ENCODE results near the gene ADSL. TPM values are rescaled to one million over a fixed set of nuclear protein-coding genes. Genes with fewer than 3 reads are reported as not detected.

The ADSL gene
- total RNA-seq, 1 donor: 107 TPM

- no peak for TF ChIP-seq CTCF (IDR thresholded peaks at IDR 0.05; ENCODE audit: insufficient read depth, low read length)
- H3K4me3 ChIP-seq (ENCODE audit: low read depth, low read length): no peak overlapping the region
- DNase-seq (ENCODE audit: low read depth): no peak
These were observed 53.9 kb downstream of the ADSL start for GRCh38 chr22:40400159-40400558.

- no peak overlapping the region for H3K4me3 ChIP-seq (ENCODE audit: low read depth, low read length)
- TF ChIP-seq CTCF (IDR thresholded peaks at IDR 0.05; ENCODE audit: insufficient read depth, low read length): no peak
- no peak for DNase-seq (ENCODE audit: low read depth)
These were observed 55.2 kb downstream of the ADSL start for GRCh38 chr22:40401532-40401931.

GRCh38 chr22:40401981-40402406, 55.7 kb downstream of the ADSL start:
- no peak for TF ChIP-seq CTCF (IDR thresholded peaks at IDR 0.05; ENCODE audit: insufficient read depth, low read length)
- no peak overlapping the region for H3K4me3 ChIP-seq (ENCODE audit: low read depth, low read length)
- no peak for DNase-seq (ENCODE audit: low read depth)

- no peak overlapping the region for H3K4me3 ChIP-seq (ENCODE audit: low read depth, low read length)
- no peak for DNase-seq (ENCODE audit: low read depth)
- no peak for TF ChIP-seq CTCF (IDR thresholded peaks at IDR 0.05; ENCODE audit: insufficient read depth, low read length)
These were observed 56.8 kb downstream of the ADSL start for GRCh38 chr22:40403141-40403540.

GRCh38 chr22:40403651-40404050, 57.4 kb downstream of the ADSL start:
- DNase-seq (ENCODE audit: low read depth): no peak
- TF ChIP-seq CTCF (IDR thresholded peaks at IDR 0.05; ENCODE audit: insufficient read depth, low read length): no peak
- no peak overlapping the region for H3K4me3 ChIP-seq (ENCODE audit: low read depth, low read length)

- no peak overlapping the region for H3K4me3 ChIP-seq (ENCODE audit: low read depth, low read length)
- TF ChIP-seq CTCF (IDR thresholded peaks at IDR 0.05; ENCODE audit: insufficient read depth, low read length): no peak
- no peak for DNase-seq (ENCODE audit: low read depth)
These were observed 58.2 kb downstream of the ADSL start for GRCh38 chr22:40404251-40405177.
